Neuron (in vitro differentiated cells): Measurements from ENCODE around the gene SNX7.

ENCODE experiments used
- H2AFZ ChIP-seq: one replicate; pipeline ENCODE4 v1.6.1; 2013; ENCODE audit warnings: low read depth, mild to moderate bottlenecking, inconsistent platforms, low read length, moderate library complexity
- H3K27me3 ChIP-seq: one replicate; pipeline ENCODE4 v1.6.1; 2013; ENCODE audit warnings: low read length; ENCODE audit not compliant: insufficient read depth
- H3K36me3 ChIP-seq: one replicate; pipeline ENCODE4 v1.6.1; 2013; ENCODE audit warnings: low read length; ENCODE audit not compliant: insufficient read depth
- H3K4me1 ChIP-seq: one replicate; pipeline ENCODE4 v1.6.1; 2013; ENCODE audit warnings: low read length; ENCODE audit not compliant: insufficient read depth
- H3K4me3 ChIP-seq: 2 replicates; pipeline ENCODE4 v1.5.1; 2013; ENCODE audit warnings: mild to moderate bottlenecking, low read length, moderate library complexity
- H3K9me3 ChIP-seq: one replicate; pipeline ENCODE4 v1.6.1; 2013; ENCODE audit warnings: low read length

Gene SNX7

GRCh38 chr1:98754176-98754575 is 92.7 kb downstream of the SNX7 start:
- H3K27me3 ChIP-seq = no peaks in the 10 kb centered on the region
- no peak overlapping the region for H3K4me3 ChIP-seq
- no peaks in the 10 kb centered on the region for H3K36me3 ChIP-seq
- H2AFZ ChIP-seq = no peak overlapping the region
- H3K9me3 ChIP-seq = no peaks in the 10 kb centered on the region
- no peaks in the 10 kb centered on the region for H3K4me1 ChIP-seq

GRCh38 chr1:98761219-98761865 is 99.8 kb downstream of the SNX7 start:
- H3K4me3 ChIP-seq = no peak overlapping the region
- no peak overlapping the region for H2AFZ ChIP-seq
- no peaks in the 10 kb centered on the region for H3K27me3 ChIP-seq
- peaks cover 2% of the 10 kb centered on the region for H3K4me1 ChIP-seq
- no peaks in the 10 kb centered on the region for H3K9me3 ChIP-seq
- H3K36me3 ChIP-seq = no peaks in the 10 kb centered on the region

DNA sequence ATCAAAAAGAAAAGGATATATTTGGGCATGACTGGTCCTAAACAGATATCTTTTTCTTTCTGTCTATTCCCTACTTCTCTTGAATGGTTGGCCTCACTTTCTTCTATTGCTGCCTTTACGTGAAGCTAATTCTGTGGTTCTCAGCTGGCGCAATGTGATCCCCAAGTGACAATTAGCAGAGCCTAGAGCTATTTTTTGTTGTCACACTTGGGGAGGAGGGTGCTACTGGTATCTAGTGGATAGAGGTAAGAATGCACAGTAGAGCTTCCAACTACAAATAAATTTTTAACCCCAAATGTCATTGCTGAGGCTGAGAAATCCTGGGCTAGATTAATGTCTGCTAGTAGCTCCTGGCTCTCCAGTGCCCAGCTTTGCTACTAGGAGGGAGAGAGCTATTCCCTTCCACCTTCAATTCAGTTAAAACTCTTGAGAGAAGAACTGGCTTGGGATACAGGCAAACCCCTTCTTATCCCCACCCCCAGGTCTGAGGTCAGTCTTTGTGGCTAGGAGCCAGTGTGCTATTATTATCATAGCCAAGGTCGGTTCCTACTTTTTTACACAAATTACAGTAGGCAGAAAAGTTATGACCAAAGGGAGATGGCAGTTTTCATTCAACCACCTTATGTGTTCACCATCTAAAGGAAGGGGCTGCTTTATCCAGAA is 102.1 kb downstream of the SNX7 start:
- Histone ChIP-seq H3K9me3 (no peaks in the 10 kb centered on the region), H3K4me3 (no peak overlapping the region), H3K4me1 (peaks cover 2% of the 10 kb centered on the region), H3K27me3 (no peaks in the 10 kb centered on the region), H3K36me3 (no peaks in the 10 kb centered on the region), H2AFZ (no peak overlapping the region)

GRCh38 chr1:98764485-98764884 is 103.0 kb downstream of the SNX7 start:
- no peaks in the 10 kb centered on the region for H3K9me3 ChIP-seq
- H3K4me1 ChIP-seq = peaks cover 2% of the 10 kb centered on the region
- H3K36me3 ChIP-seq = no peaks in the 10 kb centered on the region
- no peak overlapping the region for H3K4me3 ChIP-seq
- H2AFZ ChIP-seq = no peak overlapping the region
- no peaks in the 10 kb centered on the region for H3K27me3 ChIP-seq

GRCh38 chr1:98766255-98766654 is 104.7 kb downstream of the SNX7 start:
- Histone ChIP-seq H3K9me3 (no peaks in the 10 kb centered on the region), H3K27me3 (no peaks in the 10 kb centered on the region), H3K4me3 (no peak overlapping the region), H2AFZ (no peak overlapping the region), H3K36me3 (no peaks in the 10 kb centered on the region), H3K4me1 (no peaks in the 10 kb centered on the region)

GRCh38 chr1:98769162-98769561 is 107.6 kb downstream of the SNX7 start:
- H2AFZ ChIP-seq = no peak overlapping the region
- no peak overlapping the region for H3K4me3 ChIP-seq
- no peaks in the 10 kb centered on the region for H3K36me3 ChIP-seq
- H3K9me3 ChIP-seq = no peaks in the 10 kb centered on the region
- no peaks in the 10 kb centered on the region for H3K27me3 ChIP-seq
- H3K4me1 ChIP-seq = no peaks in the 10 kb centered on the region

- H3K4me1 ChIP-seq = no peaks in the 10 kb centered on the region
- H3K36me3 ChIP-seq = no peaks in the 10 kb centered on the region
- no peak overlapping the region for H2AFZ ChIP-seq
- H3K4me3 ChIP-seq = no peak overlapping the region
- no peaks in the 10 kb centered on the region for H3K9me3 ChIP-seq
- H3K27me3 ChIP-seq = no peaks in the 10 kb centered on the region
These were observed 120.4 kb downstream of the SNX7 start for GRCh38 chr1:98781906-98782305.

GRCh38 chr1:98783821-98784220 is 122.3 kb downstream of the SNX7 start:
- Histone ChIP-seq H3K4me1 (no peaks in the 10 kb centered on the region), H3K4me3 (no peak overlapping the region), H2AFZ (no peak overlapping the region), H3K9me3 (no peaks in the 10 kb centered on the region), H3K36me3 (no peaks in the 10 kb centered on the region), H3K27me3 (no peaks in the 10 kb centered on the region)

GRCh38 chr1:98791498-98791897 is 130.0 kb downstream of the SNX7 start:
- Histone ChIP-seq H2AFZ (no peak overlapping the region), H3K9me3 (no peaks in the 10 kb centered on the region), H3K36me3 (no peaks in the 10 kb centered on the region), H3K4me3 (no peak overlapping the region), H3K4me1 (peaks cover 12% of the 10 kb centered on the region), H3K27me3 (no peaks in the 10 kb centered on the region)

- Histone ChIP-seq H3K9me3 (no peaks in the 10 kb centered on the region), H3K27me3 (no peaks in the 10 kb centered on the region), H2AFZ (no peak overlapping the region), H3K4me1 (peaks cover 12% of the 10 kb centered on the region), H3K4me3 (no peak overlapping the region), H3K36me3 (no peaks in the 10 kb centered on the region)
These were observed 130.6 kb downstream of the SNX7 start for GRCh38 chr1:98792123-98792522.

- Histone ChIP-seq H2AFZ (no peak overlapping the region), H3K9me3 (no peaks in the 10 kb centered on the region), H3K36me3 (no peaks in the 10 kb centered on the region), H3K27me3 (no peaks in the 10 kb centered on the region), H3K4me3 (no peak overlapping the region), H3K4me1 (peaks cover 12% of the 10 kb centered on the region)
These were observed 131.6 kb downstream of the SNX7 start for GRCh38 chr1:98793136-98793535.

DNA sequence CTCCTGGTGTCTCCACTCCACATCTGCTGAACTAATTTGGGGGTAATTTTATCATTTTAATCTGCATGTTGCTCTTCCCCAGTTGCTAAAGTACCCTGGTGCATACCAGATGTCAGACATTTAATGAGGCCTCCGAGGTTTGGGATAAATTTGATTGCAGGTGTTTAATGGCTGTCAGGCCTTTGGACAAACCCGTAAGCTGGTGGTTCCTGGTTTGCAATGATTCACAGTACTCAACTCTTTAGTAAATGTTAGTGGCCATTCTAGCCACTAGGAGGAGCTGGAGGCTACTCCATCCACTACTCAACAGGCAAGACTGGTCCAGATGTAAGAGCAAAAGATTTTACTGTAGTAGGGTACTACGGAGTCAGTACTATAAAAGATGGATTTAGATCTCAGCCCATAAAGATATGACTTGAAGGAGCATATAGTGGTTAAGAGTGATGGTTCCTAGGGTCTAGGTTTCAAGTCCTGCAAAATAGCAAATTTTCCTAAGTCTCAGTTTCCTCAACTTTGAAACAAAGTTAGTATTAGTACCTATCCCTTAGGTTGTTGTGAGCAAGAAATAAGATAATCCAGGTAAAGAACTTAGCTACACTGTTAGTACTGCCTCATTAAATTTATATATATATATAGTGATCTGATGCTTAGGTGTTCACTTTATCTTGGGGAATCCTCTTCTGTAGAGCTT is 132.8 kb downstream of the SNX7 start:
- Histone ChIP-seq H3K27me3 (no peaks in the 10 kb centered on the region), H3K9me3 (no peaks in the 10 kb centered on the region), H2AFZ (no peak overlapping the region), H3K4me1 (peaks cover 12% of the 10 kb centered on the region), H3K4me3 (no peak overlapping the region), H3K36me3 (no peaks in the 10 kb centered on the region)

DNA sequence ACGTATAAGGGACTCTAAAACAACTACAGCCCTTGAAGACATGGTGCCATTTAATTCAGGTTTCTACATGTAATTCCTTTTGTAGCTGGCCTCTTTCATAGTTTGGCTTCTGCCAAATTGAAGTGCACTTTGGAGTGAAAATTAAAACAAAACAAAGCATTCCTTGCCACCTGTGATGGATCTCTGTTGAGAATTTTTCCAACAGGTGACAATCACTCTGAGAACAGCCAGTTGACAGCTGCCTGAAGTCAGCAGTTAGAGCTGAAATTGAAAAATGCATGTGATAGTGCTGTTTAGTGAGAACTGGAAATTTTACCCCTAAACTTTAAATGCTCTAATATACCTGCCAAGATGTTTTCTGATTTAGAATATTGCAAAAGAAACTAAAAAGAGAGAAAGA is 134.5 kb downstream of the SNX7 start:
- Histone ChIP-seq H2AFZ (no peak overlapping the region), H3K27me3 (no peaks in the 10 kb centered on the region), H3K9me3 (no peaks in the 10 kb centered on the region), H3K4me1 (peaks cover 12% of the 10 kb centered on the region), H3K4me3 (no peak overlapping the region), H3K36me3 (no peaks in the 10 kb centered on the region)
